ENCODE results near the gene SART1.

Gene SART1

DNA sequence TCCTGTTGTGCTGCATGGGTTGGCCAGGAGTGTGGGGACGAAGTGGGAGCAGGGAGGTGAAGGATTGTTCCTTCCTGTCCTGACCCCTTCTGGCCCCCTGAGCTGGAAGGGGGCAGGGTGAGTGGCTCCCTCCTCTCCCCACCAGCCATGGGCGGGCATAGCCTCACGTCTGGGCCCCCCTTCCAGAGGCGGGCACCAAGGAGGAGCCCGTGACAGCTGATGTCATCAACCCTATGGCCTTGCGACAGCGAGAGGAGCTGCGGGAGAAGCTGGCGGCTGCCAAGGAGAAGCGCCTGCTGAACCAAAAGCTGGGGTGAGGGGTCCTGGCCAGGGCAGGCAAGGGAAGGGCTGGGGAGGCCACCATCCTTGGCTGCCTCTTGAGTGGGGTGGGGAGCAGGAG, 3.4 kb downstream of the SART1 start:
- no peak for DNase-seq (ENCODE audit: low read depth in 2 of 2)

DNA sequence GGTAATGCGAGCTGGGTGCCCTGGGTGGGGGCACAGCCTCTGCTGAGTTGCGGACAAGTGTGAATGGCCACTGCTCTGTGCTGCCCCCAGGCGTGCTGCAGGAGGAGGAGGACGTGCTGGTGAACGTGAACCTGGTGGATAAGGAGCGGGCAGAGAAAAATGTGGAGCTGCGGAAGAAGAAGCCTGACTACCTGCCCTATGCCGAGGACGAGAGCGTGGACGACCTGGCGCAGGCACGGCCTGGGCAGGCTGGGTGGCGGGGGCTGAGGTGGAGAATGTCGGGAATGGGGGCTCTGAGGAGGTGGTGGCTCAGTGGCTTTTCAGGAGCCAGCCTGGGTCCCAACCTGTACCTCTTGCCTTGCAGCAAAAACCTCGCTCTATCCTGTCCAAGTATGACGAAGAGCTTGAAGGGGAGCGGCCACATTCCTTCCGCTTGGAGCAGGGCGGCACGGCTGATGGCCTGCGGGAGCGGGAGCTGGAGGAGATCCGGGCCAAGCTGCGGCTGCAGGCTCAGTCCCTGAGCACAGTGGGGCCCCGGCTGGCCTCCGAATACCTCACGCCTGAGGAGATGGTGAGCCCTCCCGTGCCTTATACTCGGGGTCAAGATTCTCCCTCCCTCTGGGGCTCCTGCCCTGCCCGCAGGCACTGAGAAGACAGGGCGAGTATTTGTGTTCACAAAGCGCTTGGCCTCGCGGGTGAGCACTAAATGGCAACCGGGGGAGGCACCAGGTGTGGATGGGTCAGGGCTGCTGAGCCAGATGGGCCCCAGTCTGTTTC, 4.6 kb downstream of the SART1 start:
- DNase-seq (ENCODE audit: low read depth in 2 of 2) = no peak

DNA sequence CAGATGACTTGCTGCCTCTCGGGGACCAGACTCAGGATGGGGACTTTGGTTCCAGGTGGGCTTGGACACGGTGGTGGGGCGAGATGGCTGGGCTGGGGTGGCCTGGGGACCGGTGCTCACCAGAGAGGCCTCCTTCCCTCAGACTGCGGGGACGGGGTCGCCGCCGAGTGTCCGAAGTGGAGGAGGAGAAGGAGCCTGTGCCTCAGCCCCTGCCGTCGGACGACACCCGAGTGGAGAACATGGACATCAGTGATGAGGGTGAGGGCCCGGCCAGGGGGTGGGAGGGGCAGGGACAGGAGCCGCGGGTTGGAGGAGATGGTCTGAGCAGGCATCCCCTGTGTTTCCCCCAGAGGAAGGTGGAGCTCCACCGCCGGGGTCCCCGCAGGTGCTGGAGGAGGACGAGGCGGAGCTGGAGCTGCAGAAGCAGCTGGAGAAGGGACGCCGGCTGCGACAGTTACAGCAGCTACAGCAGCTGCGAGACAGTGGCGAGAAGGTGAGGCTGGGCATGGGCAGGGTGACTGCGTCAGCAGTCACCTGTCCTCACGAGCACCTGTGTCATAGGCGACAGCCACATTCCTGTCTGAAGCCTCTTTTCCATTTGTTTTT, 5.9 kb downstream of the SART1 start:
- DNase-seq (ENCODE audit: low read depth in 2 of 2) = no peak

DNA sequence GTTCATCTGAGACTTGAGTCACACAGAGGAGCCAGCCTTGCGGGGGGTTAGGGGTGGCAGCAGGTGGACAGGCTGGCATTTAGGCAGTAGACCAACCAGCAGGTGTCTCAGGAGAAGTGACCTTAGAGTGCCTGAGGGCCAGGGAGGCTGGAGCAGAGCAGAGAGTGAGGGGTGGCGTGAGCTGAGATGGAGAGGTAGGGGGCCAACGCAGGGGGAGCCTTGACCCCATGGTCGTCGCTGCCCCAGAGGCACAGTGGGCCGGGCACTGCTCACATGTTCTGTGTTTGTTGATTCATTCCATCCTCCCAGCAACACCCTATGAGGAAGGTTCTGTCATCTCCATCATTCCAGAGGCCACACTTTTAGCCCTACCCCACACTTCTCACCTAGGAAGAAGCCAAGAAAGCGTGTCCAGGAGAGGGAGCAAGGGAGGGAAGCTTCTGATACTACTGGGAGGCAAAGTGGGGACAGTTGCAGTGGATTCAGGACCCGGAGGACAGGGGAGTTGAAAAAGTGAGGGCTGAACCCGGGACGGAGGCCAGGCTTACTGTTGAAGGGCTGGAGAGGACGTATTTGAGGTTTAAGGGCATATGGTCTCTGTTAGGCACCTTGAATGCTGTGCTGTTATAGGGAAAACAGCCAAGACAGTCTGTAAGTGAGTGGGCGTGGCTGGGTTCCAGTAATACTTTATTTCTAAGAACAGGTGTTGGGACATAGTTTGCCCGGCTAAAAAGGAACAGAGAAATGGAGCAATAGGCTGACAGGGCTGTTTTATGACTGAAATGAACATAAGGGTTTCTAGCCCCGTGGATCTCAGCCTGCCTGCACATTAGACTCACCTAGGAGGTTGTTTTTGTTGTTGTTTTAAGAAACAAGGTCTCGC, 7.3 kb downstream of the SART1 start:
- DNase-seq (ENCODE audit: low read depth in 2 of 2) = no peak

DNA sequence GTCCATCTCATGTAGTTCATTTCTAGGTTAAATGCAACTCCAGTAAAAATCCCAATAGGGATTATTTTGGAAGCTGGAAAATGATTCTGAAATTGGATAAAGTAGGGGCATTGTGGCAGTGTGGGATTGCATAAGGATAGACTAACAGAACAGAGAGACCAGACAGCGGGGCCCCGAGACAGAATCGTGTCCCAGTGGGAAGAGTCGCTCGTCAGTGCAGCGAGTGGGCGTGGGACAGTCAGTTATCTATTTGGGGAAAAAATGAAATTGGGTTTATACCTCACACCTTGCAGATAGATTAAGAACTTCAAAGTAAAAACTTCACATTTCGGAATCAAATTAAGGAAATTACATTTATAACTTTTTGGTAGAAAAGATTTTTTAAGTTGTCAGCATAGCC, 10.6 kb downstream of the SART1 start:
- DNase-seq (ENCODE audit: low read depth in 2 of 2) = no peak

DNA sequence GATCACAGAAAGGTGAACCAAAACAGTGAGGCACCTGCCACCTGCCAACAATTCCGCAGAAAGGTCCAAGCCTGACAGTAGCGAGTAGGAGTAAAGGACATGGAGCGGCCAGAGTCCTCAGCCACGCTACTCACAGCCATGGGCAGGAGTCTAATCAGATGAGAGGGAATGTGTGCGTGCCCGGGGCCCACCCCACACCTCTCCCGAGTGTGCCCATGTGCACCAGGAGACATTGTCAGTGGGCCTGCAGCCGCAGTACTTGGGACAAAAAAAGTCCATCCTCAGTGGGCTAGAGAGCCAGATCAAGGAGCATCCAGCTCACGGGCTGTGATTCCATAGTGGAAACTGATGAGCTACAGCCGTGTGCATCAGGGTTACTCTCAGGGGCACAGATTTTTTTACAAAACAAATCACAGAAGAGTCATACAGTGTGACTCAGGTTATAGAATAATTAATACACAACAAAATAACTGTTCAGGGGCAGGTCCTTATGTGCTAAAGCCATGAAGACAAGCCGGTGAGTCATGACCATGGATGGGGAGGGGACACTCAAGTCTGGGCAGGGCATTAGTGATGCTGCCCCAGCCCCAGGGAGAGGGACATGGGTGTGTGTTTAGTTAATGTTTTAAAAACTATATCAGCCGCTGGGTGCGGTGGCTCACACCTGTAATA, 12.0 kb downstream of the SART1 start:
- DNase-seq (ENCODE audit: low read depth in 2 of 2) = no peak

DNA sequence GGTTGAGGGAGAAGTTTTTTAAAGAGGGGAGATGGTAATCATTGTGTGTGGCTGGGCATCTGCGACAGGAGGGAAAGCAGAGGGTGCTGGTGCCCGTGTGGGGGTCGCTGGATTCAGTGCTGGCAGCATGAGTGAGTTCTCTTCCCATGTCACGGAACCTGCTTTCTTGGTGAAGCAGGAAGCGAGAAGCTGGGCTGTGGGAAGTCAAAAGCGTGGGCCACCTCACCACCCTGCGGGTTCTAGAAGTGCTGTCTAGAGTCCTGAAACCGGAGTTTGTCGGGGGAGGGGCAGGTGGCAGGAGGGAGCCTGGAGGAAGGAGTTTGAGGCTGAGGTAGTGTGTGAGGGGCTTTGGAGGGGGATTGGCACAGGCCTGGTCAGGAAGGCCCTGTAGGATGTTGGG, 14.2 kb downstream of the SART1 start:
- DNase-seq (ENCODE audit: low read depth in 2 of 2) = no peak

DNA sequence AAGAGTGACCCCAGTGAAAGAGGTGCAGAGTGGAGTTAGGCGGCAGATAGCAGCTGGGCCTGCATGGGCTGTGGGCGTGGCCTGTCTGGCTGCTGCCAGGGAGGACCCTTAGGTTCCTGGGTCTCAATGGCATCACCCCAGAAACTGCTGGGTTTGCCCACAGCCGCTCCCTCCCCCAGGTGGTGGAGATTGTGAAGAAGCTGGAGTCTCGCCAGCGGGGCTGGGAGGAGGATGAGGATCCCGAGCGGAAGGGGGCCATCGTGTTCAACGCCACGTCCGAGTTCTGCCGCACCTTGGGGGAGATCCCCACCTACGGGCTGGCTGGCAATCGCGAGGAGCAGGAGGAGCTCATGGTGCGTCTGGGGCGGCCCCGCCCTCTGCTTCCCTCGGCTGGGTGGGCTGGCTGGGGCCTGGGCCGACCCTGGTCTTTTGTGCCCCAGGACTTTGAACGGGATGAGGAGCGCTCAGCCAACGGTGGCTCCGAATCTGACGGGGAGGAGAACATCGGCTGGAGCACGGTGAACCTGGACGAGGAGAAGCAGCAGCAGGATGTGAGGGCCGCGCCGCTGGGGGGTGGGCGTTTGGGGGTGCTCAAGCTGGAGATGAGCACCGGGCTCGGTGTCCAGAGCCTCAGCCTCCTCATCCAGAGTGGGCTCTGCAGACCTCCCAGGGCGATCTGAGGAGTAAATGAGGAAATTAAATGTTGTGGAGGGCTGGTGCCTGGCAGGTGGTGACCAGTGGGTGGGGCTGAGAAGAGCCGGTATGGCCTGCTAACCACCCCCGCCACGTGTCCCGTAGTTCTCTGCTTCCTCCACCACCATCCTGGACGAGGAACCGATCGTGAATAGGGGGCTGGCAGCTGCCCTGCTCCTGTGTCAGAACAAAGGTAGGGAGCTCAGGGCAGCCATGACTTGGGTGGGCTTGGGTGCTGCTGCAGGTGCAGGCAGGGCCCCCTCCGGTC, 15.0 kb downstream of the SART1 start:
- DNase-seq (ENCODE audit: low read depth in 2 of 2) = no peak

DNA sequence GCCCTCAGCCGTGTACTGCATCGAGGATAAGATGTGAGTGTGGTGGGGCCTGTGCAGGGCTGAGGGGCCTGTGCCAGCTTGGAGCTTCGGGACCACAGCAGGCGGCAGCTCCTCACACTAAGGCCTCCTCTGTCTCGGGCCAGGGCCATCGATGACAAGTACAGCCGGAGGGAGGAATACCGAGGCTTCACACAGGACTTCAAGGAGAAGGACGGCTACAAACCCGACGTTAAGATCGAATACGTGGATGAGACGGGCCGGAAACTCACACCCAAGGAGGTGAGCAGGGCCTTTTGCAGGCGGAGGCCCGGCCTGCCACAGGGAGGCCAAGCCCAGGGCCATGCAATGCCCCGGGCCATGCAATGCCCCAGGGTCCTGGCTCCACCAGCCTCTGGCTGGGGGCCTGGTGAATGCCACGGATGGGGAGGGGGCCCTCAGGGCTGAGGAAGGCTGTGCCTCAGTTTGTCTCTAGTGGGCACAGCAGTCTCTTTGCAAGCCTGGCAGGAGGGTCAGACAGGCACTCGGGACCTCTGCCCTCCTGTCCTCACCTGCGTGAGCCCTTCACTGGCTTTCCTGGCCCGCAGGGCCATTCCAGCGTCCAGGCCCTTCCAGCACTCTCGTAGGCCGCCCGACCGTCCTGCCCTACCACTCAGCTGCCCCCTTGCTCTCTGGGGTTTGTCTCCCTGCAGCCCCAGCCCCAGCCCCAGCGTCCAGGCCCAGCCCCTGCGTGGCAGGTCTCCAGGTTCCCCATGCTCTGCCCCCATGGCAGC, 16.3 kb downstream of the SART1 start:
- DNase-seq (ENCODE audit: low read depth in 2 of 2) = no peak

DNA sequence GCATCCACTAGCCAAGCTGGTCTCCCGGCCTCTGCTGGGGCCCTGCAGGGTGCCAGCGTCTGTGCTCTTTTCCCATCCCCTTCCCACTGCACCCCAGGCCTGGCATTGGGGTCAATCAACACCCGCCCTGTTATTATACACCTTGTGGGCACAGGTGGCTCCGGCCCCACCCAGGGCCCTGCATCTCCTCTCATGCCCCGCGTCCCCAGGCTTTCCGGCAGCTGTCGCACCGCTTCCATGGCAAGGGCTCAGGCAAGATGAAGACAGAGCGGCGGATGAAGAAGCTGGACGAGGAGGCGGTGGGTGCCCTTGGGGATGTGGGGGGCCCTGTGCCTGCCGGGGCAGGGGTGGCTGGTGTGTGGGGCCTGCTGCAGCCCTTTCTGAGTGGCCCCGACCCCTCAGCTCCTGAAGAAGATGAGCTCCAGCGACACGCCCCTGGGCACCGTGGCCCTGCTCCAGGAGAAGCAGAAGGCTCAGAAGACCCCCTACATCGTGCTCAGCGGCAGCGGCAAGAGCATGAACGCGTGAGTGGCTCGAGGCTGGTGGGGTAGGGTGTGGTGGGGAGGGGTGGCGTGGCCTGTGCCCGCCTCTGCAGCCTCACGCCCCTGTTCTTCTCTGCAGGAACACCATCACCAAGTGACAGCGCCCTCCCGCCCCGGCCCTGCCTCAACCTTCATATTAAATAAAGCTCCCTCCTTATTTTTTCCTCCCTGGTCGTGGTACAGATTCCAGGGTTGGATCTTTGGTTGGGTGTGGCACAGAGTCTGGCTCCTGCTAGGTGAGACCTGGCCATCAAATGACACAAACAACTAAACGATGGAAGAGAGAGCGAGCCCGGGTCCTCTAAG, 17.1 kb downstream of the SART1 start:
- no peak for DNase-seq (ENCODE audit: low read depth in 2 of 2)

DNA sequence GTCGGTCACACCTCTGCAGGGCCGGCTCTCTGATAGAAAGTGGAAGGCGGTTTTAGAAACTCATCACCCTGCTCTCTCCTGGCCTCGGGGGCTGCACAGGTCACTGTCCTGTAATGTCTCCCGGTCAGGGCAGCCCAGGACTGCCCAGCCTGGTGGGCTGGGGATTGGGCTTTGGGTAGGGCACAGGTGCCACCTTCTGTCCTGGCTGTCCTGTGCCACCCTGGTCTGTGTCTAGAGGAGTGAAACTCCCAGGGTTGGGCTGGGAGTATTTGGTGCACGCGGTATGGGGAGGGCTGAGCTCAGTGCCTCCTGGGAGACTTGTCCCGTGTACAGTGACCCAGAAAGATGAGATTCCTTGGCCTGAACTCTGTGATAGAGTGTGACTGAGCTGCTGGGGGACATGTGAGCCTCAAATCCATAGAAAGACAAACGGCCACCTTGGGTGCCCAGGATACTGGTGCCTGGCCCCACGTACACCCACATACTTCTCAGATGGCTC, 17.8 kb downstream of the SART1 start:
- no peak for DNase-seq (ENCODE audit: low read depth in 2 of 2)

DNA sequence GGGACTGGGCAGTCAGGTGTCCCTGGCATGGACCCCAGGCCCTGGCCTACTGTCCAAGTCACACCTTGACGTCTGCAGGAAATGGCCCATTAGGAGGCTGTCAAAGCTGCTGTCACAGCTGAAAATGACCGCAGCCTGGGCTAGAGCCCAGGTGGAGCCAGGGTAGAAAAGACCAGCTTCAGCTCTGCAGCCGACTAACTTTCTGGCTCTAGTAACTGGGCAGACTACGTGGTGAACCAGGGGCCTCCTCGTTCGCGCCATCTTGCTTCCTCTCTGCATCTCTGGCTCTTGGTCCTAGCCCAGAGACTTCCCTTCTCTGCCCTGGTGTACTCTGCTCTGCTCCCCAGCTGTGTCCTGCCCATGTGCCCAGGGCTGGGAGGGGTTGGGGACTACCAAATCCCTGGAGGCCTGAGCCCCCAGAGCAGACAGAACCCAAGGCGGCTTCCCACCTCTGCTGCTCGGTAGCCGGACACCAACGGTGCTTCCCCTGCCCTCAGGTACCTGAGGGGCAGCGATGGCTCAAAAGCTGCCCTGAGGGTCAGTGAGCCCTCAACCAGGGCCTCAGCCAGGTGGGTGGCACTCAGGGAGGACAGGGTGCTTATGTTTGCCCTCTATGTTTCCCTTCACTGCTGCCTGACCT, 19.7 kb downstream of the SART1 start:
- DNase-seq (ENCODE audit: low read depth in 2 of 2) = no peak

DNA sequence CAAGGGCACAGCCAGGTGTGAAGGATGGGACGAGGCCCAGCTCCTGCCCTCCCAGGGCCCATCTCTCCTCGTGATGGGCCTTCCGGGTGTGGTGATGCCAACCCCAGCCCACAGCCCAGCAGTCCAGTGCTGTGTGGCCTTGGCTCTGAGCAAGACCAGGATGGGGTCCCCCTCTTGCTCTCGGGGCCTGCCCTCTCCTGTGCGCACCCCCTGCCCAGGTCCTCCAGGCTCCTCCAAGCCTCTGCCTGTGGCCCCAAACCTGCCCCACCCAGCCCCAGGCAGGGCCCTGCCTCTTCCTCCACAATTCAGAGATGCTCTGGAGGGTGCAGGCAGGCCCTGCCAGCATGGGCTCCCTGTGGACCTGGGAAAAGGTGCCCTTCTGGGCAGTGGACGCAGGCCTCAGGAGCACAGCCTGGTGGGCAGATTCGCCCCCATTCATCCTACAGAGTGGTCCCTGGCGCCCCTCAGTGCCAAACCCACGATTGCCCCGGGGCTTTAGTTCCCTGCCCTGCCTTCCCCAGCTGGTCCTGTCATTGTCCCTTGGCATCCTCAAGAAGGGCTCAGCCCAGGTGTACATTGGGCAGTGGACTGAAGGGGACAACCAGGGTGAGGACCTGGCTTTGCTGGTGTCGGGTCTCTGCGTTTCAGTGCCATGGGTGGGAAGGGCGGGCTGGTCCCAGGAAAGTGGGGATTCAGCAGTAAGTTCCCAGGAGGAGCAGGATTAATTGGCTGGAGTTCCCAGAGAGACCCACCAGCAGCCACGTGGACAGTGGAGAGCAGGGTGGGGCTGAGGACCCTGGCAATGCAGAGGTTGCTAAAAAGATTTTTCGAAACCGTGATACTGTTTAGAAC, 20.7 kb downstream of the SART1 start:
- no peak for DNase-seq (ENCODE audit: low read depth in 2 of 2)

DNA sequence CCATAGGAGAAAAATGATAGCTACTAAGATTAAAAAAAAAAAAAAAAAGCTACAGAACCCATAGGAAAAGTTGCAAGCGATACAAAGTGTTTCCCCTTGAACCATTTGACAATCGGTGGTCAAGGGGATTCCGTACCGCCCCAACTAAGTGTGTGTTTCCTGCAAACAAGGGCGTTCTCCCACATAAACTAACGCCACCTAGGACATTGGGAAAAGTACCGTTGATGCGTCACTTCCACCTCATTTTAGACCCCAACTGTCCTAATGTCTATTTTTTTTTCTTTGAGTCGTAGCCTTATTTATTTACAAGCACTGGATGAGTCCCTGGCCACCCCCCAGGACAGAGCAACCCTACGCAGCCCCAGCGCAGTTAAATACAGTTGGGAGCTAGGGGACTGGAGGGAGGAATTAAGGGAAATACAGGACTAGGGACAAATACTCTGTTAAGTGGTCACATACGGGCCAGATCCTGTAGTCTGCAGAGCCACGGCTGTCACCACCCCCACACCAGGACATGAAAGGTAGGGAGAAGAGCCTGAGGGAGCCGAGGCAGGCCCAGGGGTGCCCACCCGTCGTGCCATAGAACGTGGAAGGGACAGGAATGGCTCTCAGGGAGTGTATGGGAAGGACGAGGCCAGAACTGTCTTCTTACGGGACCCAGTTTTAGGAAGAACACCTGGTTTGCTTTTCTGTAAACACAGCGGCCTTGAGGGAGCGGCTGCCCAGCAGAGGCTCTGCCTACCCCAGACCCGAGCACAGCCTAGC, 21.5 kb downstream of the SART1 start:
- no peak for DNase-seq (ENCODE audit: low read depth in 2 of 2)

DNA sequence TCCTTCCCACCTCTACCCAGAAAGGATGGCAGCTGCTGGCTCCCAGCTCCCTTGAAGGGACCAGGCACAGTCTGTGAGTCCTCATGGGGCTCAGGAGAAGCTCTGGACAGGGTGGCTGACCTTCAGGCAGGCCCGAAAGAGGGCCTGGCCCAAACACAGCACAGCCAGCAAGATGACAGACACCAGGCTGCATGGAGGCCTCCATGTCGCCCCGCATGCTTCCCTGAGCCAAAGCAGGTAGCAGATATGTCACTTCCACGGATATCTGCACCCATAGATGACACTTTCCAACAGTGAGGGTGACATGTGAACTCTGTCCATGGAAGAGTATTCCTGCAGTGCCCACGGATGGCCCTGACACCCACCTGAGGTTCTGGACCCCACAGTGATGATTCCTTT, 22.1 kb downstream of the SART1 start:
- DNase-seq (ENCODE audit: low read depth in 2 of 2) = no peak

DNA sequence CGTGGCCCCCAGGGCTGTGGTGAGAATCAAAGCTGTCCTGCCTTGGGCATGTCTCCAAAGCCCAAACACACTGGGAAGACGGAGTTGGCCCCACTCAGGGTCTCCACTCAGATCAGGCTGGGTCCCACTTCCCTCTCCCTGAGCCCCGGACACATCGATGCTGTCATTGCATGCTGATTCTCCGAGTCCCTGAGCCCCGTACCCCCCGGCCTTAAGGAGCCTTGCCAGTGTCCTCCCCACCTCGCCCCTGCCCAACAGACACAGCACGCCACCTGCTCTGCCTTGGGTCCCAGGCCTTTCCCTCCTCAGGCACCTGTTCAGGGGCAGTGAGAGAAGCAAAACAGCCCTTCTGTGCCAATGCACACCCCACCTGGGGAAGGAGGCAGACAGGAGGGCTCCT, 25.8 kb downstream of the SART1 start:
- no peak for DNase-seq (ENCODE audit: low read depth in 2 of 2)

All from activated CD4-positive, alpha-beta T cell treated with anti-CD3 and anti-CD28 coated beads for 24 hours (primary cell).